GM10248 (cell line): ENCODE results near the gene GKAP1.
"Not testable (repeated sequence)": the region's sequence is repeated elsewhere in the genome, so short reads cannot be mapped to it uniquely, and the experiment has no call there.

ENCODE experiments used
- CTCF ChIA-PET: fragments of 300-600 bp; sonication (Branson Sonifier 250); formaldehyde crosslinking; extraction: SDS; loops from one replicate; lab custom pipeline; 2021; ENCODE audit warnings: antibody characterized with exemption; lab: Yijun Ruan, JAX
- POLR2A ChIA-PET: fragments of 350-650 bp; sonication (Branson Sonifier 250); formaldehyde crosslinking; extraction: SDS; loops from one replicate; lab custom pipeline; 2020; ENCODE audit warnings: antibody characterized with exemption; lab: Yijun Ruan, JAX
- DNase-seq: peaks from one replicate; pipeline ENCODE4 v3.0.0; 2012; ENCODE audit errors: extremely low spot score
- CTCF ChIP-seq: IDR thresholded peaks from 2 replicates; pipeline ENCODE4 v1.5.1; 2012; ENCODE audit warnings: mild to moderate bottlenecking, low read depth; ENCODE audit errors: extremely low read depth, missing control alignments, control extremely low read depth

Gene GKAP1

GRCh38 chr9:83707768-83708514 is 109.6 kb downstream of the GKAP1 start, which contains the start of gene UBQLN1:
TSS of gene UBQLN1 (minus strand) at chr9:83707958. CDS start at chr9:83707679, 279 bp downstream.
- CTCF ChIA-PET: interaction anchor here (0.9 to 2.9 kb wide), 24 partner anchors 9 to 213 kb away, joined by 3 to 13 read pairs (median 5); partner anchors contain the start of genes IDNK and KIF27
- POLR2A ChIA-PET: interaction anchor here (0.7 to 1.8 kb wide), 5 partner anchors 9 to 81 kb away, joined by 3 to 12 read pairs (median 4); no protein-coding TSS in a partner anchor

DNA sequence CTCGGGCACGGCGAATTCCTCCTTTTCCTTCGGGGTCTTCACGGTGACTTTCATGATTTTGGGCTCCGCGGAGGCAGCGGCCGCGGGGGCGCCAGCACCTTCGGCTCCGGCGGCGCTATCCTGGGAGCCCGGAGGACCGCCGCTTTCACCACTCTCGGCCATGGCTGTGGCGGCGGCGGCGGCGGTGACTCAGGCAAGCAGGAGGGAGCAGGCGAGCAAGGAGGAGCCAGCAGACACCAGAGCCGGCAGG is 110.1 kb downstream of the GKAP1 start:
- POLR2A ChIA-PET: interaction anchor here (1.2 to 1.8 kb wide), 3 partner anchors 9 to 69 kb away, joined by 4 to 12 read pairs (median 10); no protein-coding TSS in a partner anchor
- CTCF ChIA-PET: interaction anchor here (1.0 to 2.9 kb wide), 15 partner anchors 16 to 214 kb away, joined by 3 to 13 read pairs (median 5); partner anchors contain the start of genes IDNK and KIF27
- no peak for TF ChIP-seq CTCF
- DNase-seq: no peak

More at GRCh38 chr9:83707768-83708514, 109.6 kb downstream of the GKAP1 start, which contains the start of gene UBQLN1:
- TF ChIP-seq CTCF: no peak
- DNase-seq: peak; percentile 97

- TF ChIP-seq CTCF: no peak
- ChIA-PET CTCF (interaction anchor here (0.7 to 2.9 kb wide), 9 partner anchors 15 to 214 kb away, joined by 3 to 12 read pairs (median 5); partner anchors contain the start of genes IDNK and KIF27), POLR2A (interaction anchor here (1.2 to 1.8 kb wide), 2 partner anchors 12 to 69 kb away, joined by 4 to 10 read pairs; no protein-coding TSS in a partner anchor)
- DNase-seq: peak; percentile 40
Measured at GRCh38 chr9:83706676-83707517, 110.7 kb downstream of the GKAP1 start.

DNA sequence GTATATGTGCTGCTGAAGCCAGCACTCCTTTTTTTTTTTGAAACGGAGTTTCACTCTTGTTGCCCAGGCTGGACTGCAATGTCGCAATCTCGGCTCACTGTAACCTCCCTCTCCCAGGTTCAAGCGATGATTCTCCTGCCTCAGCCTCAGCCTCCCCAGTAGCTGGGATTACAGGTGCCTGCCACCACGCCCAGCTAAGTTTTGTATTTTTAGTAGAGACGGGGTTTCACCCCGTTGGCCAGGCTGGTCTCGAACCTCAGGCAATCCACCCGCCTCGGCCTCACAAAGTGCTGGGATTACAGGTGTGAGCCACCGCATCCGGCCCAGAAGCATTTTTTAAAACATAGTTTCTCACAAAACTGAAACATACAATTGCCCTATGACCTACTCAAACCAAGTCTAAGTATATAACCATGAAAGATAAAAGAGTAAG is 112.3 kb downstream of the GKAP1 start:
- DNase-seq, CTCF ChIA-PET, POLR2A ChIA-PET: not testable (repeated sequence)

DNA sequence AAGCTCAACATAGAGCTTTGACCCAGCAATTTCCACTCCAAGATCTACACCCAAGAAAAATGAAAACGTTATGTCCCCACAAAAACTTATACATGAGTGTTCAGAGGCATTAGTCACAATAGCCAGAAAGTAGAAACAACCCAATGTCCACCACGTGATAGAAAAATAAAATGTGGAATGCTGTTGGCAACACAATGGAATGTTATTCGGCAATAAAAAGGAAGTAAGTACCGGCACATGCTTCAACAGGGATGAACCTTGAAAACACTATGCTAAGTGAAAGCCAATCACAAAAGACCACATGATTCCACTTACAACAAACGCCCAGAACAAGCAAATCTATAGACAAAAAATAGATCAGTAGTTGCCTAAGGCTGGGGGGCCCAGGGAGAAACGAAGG is 115.8 kb downstream of the GKAP1 start:
- POLR2A ChIA-PET: no interaction called here
- CTCF ChIA-PET: no interaction called here
- TF ChIP-seq CTCF: no peak
- DNase-seq: no peak

GRCh38 chr9:83701286-83701685 is 116.3 kb downstream of the GKAP1 start:
- no peak for TF ChIP-seq CTCF
- no peak for DNase-seq
- CTCF ChIA-PET: interaction anchor here (2.1 kb wide), 1 partner anchor 16 kb away, joined by 6 read pairs; no protein-coding TSS in a partner anchor
- POLR2A ChIA-PET: interaction anchor here (0.7 kb wide), 1 partner anchor 10 kb away, joined by 3 read pairs; no protein-coding TSS in a partner anchor
